ENCODE data around the gene PPIH. TPM values are rescaled to one million over a fixed set of nuclear protein-coding genes. Genes with fewer than 3 reads are reported as not detected.

The PPIH gene
- total and polyA plus RNA-seq, 2 of the 13 experiments (the other 11 are each of a cell fraction or from before 2014, with no cell fraction given): 29.9 to 72.6 TPM

- TF ChIP-seq ZBTB33 (CRISPR knock-in tag; IDR thresholded peaks at IDR 0.05) (no peak), IRF9 (CRISPR knock-in tag; IDR thresholded peaks at IDR 0.05; ENCODE audit: borderline replicate concordance) (no peak; the same call in 1 of the 2 replicates), ZNF282 (IDR thresholded peaks at IDR 0.05; ENCODE audit: partially characterized antibody) (no peak), PAX8 (CRISPR knock-in tag; IDR thresholded peaks at IDR 0.05; ENCODE audit: borderline replicate concordance) (no peak), PAXIP1 (CRISPR knock-in tag; conservative IDR thresholded peaks at IDR 0.05) (no peak; the same call in none of the 2 replicates), HMGXB4 (CRISPR knock-in tag; IDR thresholded peaks at IDR 0.05; ENCODE audit: borderline replicate concordance in 1 of 2, low read depth in 1 of 2) (peak; percentile 47 to 70; a peak in 2 of 4 replicates), SNAI1 (CRISPR knock-in tag; IDR thresholded peaks at IDR 0.05; ENCODE audit: borderline replicate concordance) (no peak), GRHL1 (CRISPR knock-in tag; conservative IDR thresholded peaks at IDR 0.05) (no peak), ZNF709 (CRISPR knock-in tag; IDR thresholded peaks at IDR 0.05) (peak; percentile 37; the same call in 1 of the 2 replicates), NONO (IDR thresholded peaks at IDR 0.05) (no peak), NONO (CRISPR knock-in tag; conservative IDR thresholded peaks at IDR 0.05) (peak; percentile 89), ZNF460 (CRISPR knock-in tag; IDR thresholded peaks at IDR 0.05; ENCODE audit: borderline replicate concordance) (no peak)
- TF ChIP-seq, protein P1, sequence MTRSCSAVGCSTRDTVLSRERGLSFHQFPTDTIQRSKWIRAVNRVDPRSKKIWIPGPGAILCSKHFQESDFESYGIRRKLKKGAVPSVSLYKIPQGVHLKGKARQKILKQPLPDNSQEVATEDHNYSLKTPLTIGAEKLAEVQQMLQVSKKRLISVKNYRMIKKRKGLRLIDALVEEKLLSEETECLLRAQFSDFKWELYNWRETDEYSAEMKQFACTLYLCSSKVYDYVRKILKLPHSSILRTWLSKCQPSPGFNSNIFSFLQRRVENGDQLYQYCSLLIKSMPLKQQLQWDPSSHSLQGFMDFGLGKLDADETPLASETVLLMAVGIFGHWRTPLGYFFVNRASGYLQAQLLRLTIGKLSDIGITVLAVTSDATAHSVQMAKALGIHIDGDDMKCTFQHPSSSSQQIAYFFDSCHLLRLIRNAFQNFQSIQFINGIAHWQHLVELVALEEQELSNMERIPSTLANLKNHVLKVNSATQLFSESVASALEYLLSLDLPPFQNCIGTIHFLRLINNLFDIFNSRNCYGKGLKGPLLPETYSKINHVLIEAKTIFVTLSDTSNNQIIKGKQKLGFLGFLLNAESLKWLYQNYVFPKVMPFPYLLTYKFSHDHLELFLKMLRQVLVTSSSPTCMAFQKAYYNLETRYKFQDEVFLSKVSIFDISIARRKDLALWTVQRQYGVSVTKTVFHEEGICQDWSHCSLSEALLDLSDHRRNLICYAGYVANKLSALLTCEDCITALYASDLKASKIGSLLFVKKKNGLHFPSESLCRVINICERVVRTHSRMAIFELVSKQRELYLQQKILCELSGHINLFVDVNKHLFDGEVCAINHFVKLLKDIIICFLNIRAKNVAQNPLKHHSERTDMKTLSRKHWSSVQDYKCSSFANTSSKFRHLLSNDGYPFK (CRISPR knock-in tag; IDR thresholded peaks at IDR 0.05; ENCODE audit: borderline replicate concordance): peak; percentile 90; the same call in 1 of the 2 replicates
These were observed at the start of gene PPIH (continued) for GRCh38 chr1:42657981-42658876.
